GM19023 (cell line): Measurements from ENCODE around the gene LRRC59.

Source experiments
- ATAC-seq: cut with Tn5 transposase; IDR thresholded peaks from one replicate; pipeline ENCODE4 v1.9.1; 2021; ENCODE audit warnings: mild to moderate bottlenecking, moderate library complexity; ENCODE audit not compliant: unreplicated experiment

Gene LRRC59

GRCh38 chr17:50363217-50364060, 33.9 kb downstream of the LRRC59 start:
- no peak for ATAC-seq

GRCh38 chr17:50362661-50363060, 34.7 kb downstream of the LRRC59 start:
- no peak for ATAC-seq

GRCh38 chr17:50361561-50362480, 35.5 kb downstream of the LRRC59 start:
- ATAC-seq: peak; percentile 67

- ATAC-seq: no peak
Observed at GRCh38 chr17:50360486-50361115, 36.7 kb downstream of the LRRC59 start.

- no peak for ATAC-seq
Observed at GRCh38 chr17:50359998-50360461, 37.3 kb downstream of the LRRC59 start.

- ATAC-seq: no peak
Observed at GRCh38 chr17:50359005-50359699, 38.2 kb downstream of the LRRC59 start.

- ATAC-seq: no peak
Observed at GRCh38 chr17:50358177-50358576, 39.1 kb downstream of the LRRC59 start.

GRCh38 chr17:50356892-50357510, 40.3 kb downstream of the LRRC59 start:
- no peak for ATAC-seq

- ATAC-seq: no peak
Observed at GRCh38 chr17:50356418-50356817, 40.9 kb downstream of the LRRC59 start.

- ATAC-seq: no peak
Observed at GRCh38 chr17:50355701-50356341, 41.5 kb downstream of the LRRC59 start.

- ATAC-seq: no peak
Observed at GRCh38 chr17:50355336-50355700, 42.0 kb downstream of the LRRC59 start.

GRCh38 chr17:50354776-50355175, 42.5 kb downstream of the LRRC59 start:
- no peak for ATAC-seq

- ATAC-seq: no peak
Observed at GRCh38 chr17:50354198-50354597, 43.1 kb downstream of the LRRC59 start.

GRCh38 chr17:50353600-50354195, 43.6 kb downstream of the LRRC59 start:
- ATAC-seq: no peak

- no peak for ATAC-seq
Observed at GRCh38 chr17:50352693-50353599, 44.4 kb downstream of the LRRC59 start.

- no peak for ATAC-seq
Observed at GRCh38 chr17:50352072-50352692, 45.1 kb downstream of the LRRC59 start.

GRCh38 chr17:50350733-50351132, 46.6 kb downstream of the LRRC59 start:
- ATAC-seq: no peak

- no peak for ATAC-seq
Observed at GRCh38 chr17:50349243-50349600, 48.1 kb downstream of the LRRC59 start.
